GM12878 (cell line): Measurements from ENCODE around the gene PHC2. TPM values are rescaled to one million over a fixed set of nuclear protein-coding genes. Genes with fewer than 3 reads are reported as not detected.

ENCODE experiments used
- ATAC-seq: fragments of 200-7000 bp; cut with Tn5 transposase; 3 replicates; pipeline ENCODE4 v1.9.1; 2020; ENCODE audit warnings: mild to moderate bottlenecking, moderate library complexity
- BruUV-seq: library from RNA; stranded (reverse); fragments of 400-500 nt; replicated peaks from 2 replicates; lab custom pipeline; 2021; lab: Mats Ljungman, UMichigan
- CTCF ChIA-PET: fragments of 300-600 bp; sonication (Branson Sonifier 250); formaldehyde crosslinking; extraction: SDS; loops from one replicate; lab custom pipeline; 2021; ENCODE audit warnings: inconsistent platforms; lab: Yijun Ruan, JAX
- POLR2A ChIA-PET: fragments of 350-600 bp; formaldehyde crosslinking; extraction: SDS; loops from one replicate; lab custom pipeline; 2021; ENCODE audit warnings: inconsistent platforms; lab: Charles Lee
- RAD21 ChIA-PET: fragments of 300-600 bp; sonication (Branson Sonifier 250); formaldehyde crosslinking; loops from one replicate; lab custom pipeline; 2023; ENCODE audit warnings: antibody characterized with exemption; ENCODE audit not compliant: unreplicated experiment; lab: Charles Lee
- SMC1A ChIA-PET: fragments of 300-600 bp; sonication (Branson Sonifier 250); formaldehyde crosslinking; loops from one replicate; lab custom pipeline; 2023; ENCODE audit not compliant: unreplicated experiment, uncharacterized antibody; lab: Charles Lee
- DNase-seq: peaks from one replicate; pipeline ENCODE4 v3.0.0-alpha.2; 2011; ENCODE audit warnings: low read depth, low spot score
- FAIRE-seq: peaks from 3 replicates; lab custom pipeline; 2011; peaks lifted over from hg19 to GRCh38; lab: Jason Lieb, UNC
- H2AFZ ChIP-seq: 2 replicates; pipeline ENCODE4 v1.6.0; 2011; ENCODE audit warnings: low read depth, low read length, control low read depth; ENCODE audit not compliant: control insufficient read depth
- H3K27ac ChIP-seq: 2 replicates; pipeline ENCODE4 v1.5.1; 2011; ENCODE audit warnings: control low read depth; ENCODE audit not compliant: control insufficient read depth, insufficient read depth
- H3K27me3 ChIP-seq, 2 experiments: replicated peaks in 1 of 2; 2 replicates each; pipeline versions ENCODE4 v1.6.0 to v1.6.1; 2011; ENCODE audit warnings: low read length in 1 of 2; ENCODE audit not compliant: control insufficient read depth in 2 of 2, insufficient read depth in 2 of 2
- H3K36me3 ChIP-seq, 2 experiments: 2 replicates each; pipeline ENCODE4 v1.5.1; 2011; ENCODE audit warnings: low read length in 1 of 2; ENCODE audit not compliant: control insufficient read depth in 2 of 2, insufficient read depth in 2 of 2
- H3K4me1 ChIP-seq: 2 replicates; pipeline ENCODE4 v1.6.1; 2011; ENCODE audit warnings: mild to moderate bottlenecking, low read length, moderate library complexity, mixed read lengths; ENCODE audit not compliant: control insufficient read depth, insufficient read depth
- H3K4me2 ChIP-seq: 2 replicates; pipeline ENCODE4 v1.6.0; 2011; ENCODE audit warnings: control low read depth; ENCODE audit not compliant: control insufficient read depth, insufficient read depth
- H3K4me3 ChIP-seq: fragments of 200-600 bp; sonication (generic); 2 replicates; pipeline ENCODE4 v1.5.1; 2016
- H3K79me2 ChIP-seq: 2 replicates; pipeline ENCODE4 v1.6.0; 2011; ENCODE audit warnings: low read length; ENCODE audit not compliant: control insufficient read depth, insufficient read depth
- H3K9ac ChIP-seq: 2 replicates; pipeline ENCODE4 v1.8.0; 2011; ENCODE audit warnings: low read length, control low read depth, mixed read lengths; ENCODE audit not compliant: control insufficient read depth, insufficient read depth
- H3K9me3 ChIP-seq: replicated peaks from 3 replicates; pipeline ENCODE4 v1.5.1; 2011; ENCODE audit warnings: mild to moderate bottlenecking, low read length; ENCODE audit not compliant: control insufficient read depth, insufficient read depth
- H4K20me1 ChIP-seq: 2 replicates; pipeline ENCODE4 v1.6.0; 2011; ENCODE audit not compliant: control insufficient read depth, insufficient read depth
- BMI1 ChIP-seq: fragments of 450-650 bp; IDR thresholded peaks from 2 replicates; pipeline ENCODE4 v1.6.1; 2016; ENCODE audit warnings: mild to moderate bottlenecking, moderate library complexity, borderline replicate concordance
- CEBPB ChIP-seq, 2 experiments: fragments of 150-350 bp in 1 of 2; IDR thresholded peaks; 2 replicates each; pipeline ENCODE4 v1.6.1; 2012 to 2014; ENCODE audit warnings: low read depth in 2 of 2, low read length in 2 of 2, borderline replicate concordance in 1 of 2, inconsistent platforms in 1 of 2
- CHD1 ChIP-seq: IDR thresholded peaks from 2 replicates; pipeline ENCODE4 v1.6.1; 2012; ENCODE audit warnings: low read depth, low read length, improper control_type of control experiment
- ETV6 ChIP-seq, 2 experiments: fragments of 450-650 bp in 1 of 2; IDR thresholded peaks in 1 of 2; conservative IDR thresholded peaks in 1 of 2; 2 replicates each; pipeline ENCODE4 v1.6.1; 2014; ENCODE audit warnings: antibody characterized with exemption in 1 of 2, borderline replicate concordance in 1 of 2, low read depth in 1 of 2, mild to moderate bottlenecking in 1 of 2, moderate library complexity in 1 of 2
- HDGF ChIP-seq: fragments of 450-650 bp; IDR thresholded peaks from 2 replicates; pipeline ENCODE4 v1.6.1; 2016; ENCODE audit warnings: antibody characterized with exemption
- MTA2 ChIP-seq: fragments of 450-650 bp; IDR thresholded peaks from 2 replicates; pipeline ENCODE4 v1.6.1; 2016; ENCODE audit warnings: low read depth, mild to moderate bottlenecking, moderate library complexity
- MXI1 ChIP-seq: fragments of 150-350 bp; IDR thresholded peaks from 2 replicates; pipeline ENCODE4 v1.6.1; 2011; ENCODE audit warnings: low read depth, mild to moderate bottlenecking, inconsistent platforms, low read length, improper control_type of control experiment
- RAD21 ChIP-seq: IDR thresholded peaks from 2 replicates; pipeline ENCODE4 v1.6.1; 2011; ENCODE audit warnings: mild to moderate bottlenecking, low read depth, low read length, moderate library complexity; ENCODE audit not compliant: insufficient read depth
- RFX5 ChIP-seq: IDR thresholded peaks from 2 replicates; pipeline ENCODE4 v1.6.1; 2011; ENCODE audit warnings: low read depth, low read length, improper control_type of control experiment
- SMAD5 ChIP-seq: IDR thresholded peaks from 2 replicates; pipeline ENCODE4 v1.6.1; 2016; ENCODE audit warnings: antibody characterized with exemption, low read depth
- SMC3 ChIP-seq: IDR thresholded peaks from 2 replicates; pipeline ENCODE4 v1.6.1; 2011; ENCODE audit warnings: low read length, improper control_type of control experiment, borderline replicate concordance
- SUZ12 ChIP-seq: fragments of 200-600 bp; sonication (generic); IDR thresholded peaks from one replicate; pipeline ENCODE4 v1.6.1; 2018; ENCODE audit warnings: antibody characterized with exemption, mild to moderate bottlenecking; ENCODE audit not compliant: unreplicated experiment
- TAF1 ChIP-seq: IDR thresholded peaks from 2 replicates; pipeline ENCODE4 v1.6.1; 2011; ENCODE audit warnings: mild to moderate bottlenecking, low read depth, low read length, borderline replicate concordance
- TCF12 ChIP-seq: IDR thresholded peaks from 2 replicates; pipeline ENCODE4 v1.6.1; 2011; ENCODE audit warnings: low read depth, mild to moderate bottlenecking, low read length
- YBX1 ChIP-seq: fragments of 450-650 bp; IDR thresholded peaks from 2 replicates; pipeline ENCODE4 v1.6.1; 2016; ENCODE audit warnings: antibody characterized with exemption
- YY1 ChIP-seq: IDR thresholded peaks from 2 replicates; pipeline ENCODE4 v1.6.1; 2011; ENCODE audit warnings: low read depth, mild to moderate bottlenecking, low read length
- ZNF622 ChIP-seq: fragments of 450-650 bp; IDR thresholded peaks from 2 replicates; pipeline ENCODE4 v1.6.1; 2017; ENCODE audit warnings: mild to moderate bottlenecking, inconsistent platforms
- WGBS: methylation state at CpG from one replicate; pipeline ENCODE4 v1.1.6; 2016; ENCODE audit warnings: low lambda C conversion rate; ENCODE audit not compliant: insufficient replicate concordance, insufficient coverage; ENCODE audit errors: missing lambda C conversion rate; 5-methylcytosine and 5-hydroxymethylcytosine counted together
- in situ Hi-C: fragments of 300-500 bp; cut with MboI; formaldehyde crosslinking; loops from 9 replicates; pipeline ENCODE4 v1.14.3; 2018; ENCODE audit warnings: mixed read lengths
- intact Hi-C: fragments of 100-400 bp; cut with micrococcal nuclease; formaldehyde crosslinking; loops from one replicate; pipeline ENCODE4 v1.14.2; 2022; ENCODE audit not compliant: unreplicated experiment
- polyA plus RNA-seq, 11 experiments: library from polyadenylated mRNA; depleted of rRNA in 4 of 11; unstranded in 6 of 11; stranded (reverse) in 5 of 11; fragments of >200 nt; fragmentation: Nextera tagmentation in 4 of 11; fragmentation: Illumina TruSeq in 1 of 11; extraction: Ambion mirVana in 4 of 11; extraction: Trizol in 1 of 11; gene quantifications; 1 replicate in 1 of 11; 2 replicates in 10 of 11; pipeline versions ENCODE4 v1.2.1 to v1.2.3, GENCODE V29; 2011 to 2016; ENCODE audit warnings: inconsistent platforms in 2 of 11, missing spikeins in 2 of 11, low read depth in 1 of 11
- total RNA-seq, 4 experiments: library from RNA; depleted of rRNA in 3 of 4; stranded (reverse); fragments of >200 nt in 3 of 4; fragmentation: Illumina TruSeq in 1 of 4; extraction: Trizol in 1 of 4; gene quantifications; 2 replicates each; pipeline versions ENCODE4 v1.2.1 to v1.2.3, GENCODE V29; 2013 to 2021
- TF ChIP-seq, protein P1 (sequence below): IDR thresholded peaks from 2 replicates; pipeline ENCODE4 v1.6.1; 2011; ENCODE audit warnings: borderline replicate concordance, low read depth, mild to moderate bottlenecking, moderate library complexity, low read length; ENCODE audit not compliant: insufficient read depth, poor library complexity, severe bottlenecking

PHC2 gene
- total and polyA plus RNA-seq, 10 of the 15 experiments (the other 5 are each of a cell fraction or from before 2014, with no cell fraction given), result 2.0 to 35.9 (median 16.4) TPM

DNA sequence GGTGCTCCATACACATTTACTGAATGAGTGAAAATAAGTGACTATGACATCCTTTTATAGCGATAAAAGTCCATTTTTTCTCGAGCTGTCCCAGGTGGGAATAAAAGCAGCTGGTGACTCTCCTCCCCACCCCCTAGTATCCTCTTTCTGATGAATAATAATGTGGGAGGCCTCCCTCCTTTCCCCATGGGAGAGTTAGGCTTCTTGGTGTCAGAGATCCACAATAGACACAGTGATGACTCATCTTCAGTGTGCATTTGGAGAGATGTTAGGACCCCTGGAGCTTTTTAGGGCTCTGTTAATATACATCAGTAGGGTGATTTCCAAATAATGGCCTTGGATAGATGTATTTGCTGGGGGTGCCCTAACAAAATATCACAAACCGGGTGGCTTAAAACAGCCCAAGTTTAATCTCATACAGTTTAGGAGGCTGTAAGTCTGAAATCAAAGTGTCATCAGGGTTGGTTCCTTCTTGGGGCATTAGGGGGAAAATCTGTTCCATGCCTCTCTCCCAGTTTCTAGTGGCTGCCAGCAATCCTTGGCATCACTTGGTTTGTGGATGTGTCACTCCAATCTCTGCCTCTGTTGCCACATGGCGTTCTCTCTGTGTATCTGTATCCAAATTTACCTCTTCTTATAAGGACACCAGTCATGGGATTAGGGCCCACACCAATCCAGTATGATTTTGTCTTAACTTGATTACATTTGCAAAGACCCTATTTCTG is 4.4 kb upstream of the PHC2 start:
- Histone ChIP-seq H3K9ac (no peak overlapping the region), H3K9me3 (no peaks in the 10 kb centered on the region), H3K4me1 (no peaks in the 10 kb centered on the region), H3K79me2 (no peaks in the 10 kb centered on the region), H3K27ac (no peak overlapping the region), H3K27me3 (peaks cover 0 to 1% of the 10 kb centered on the region in 2 experiments; a peak in 3 of 4 replicates), H4K20me1 (no peaks in the 10 kb centered on the region; the same call in 1 of the 2 replicates), H3K4me3 (no peak overlapping the region), H2AFZ (no peak overlapping the region), H3K36me3 (no peaks in the 10 kb centered on the region), H3K4me2 (no peak overlapping the region)
- ChIA-PET SMC1A (no interaction called here), RAD21 (no interaction called here), CTCF (interaction anchor here (0.5 kb wide), 1 partner anchor 710 kb away, joined by 3 read pairs; no protein-coding TSS in a partner anchor), POLR2A (no interaction called here)
- no peak for ATAC-seq
- no TSS peak for BruUV-seq
- 28% methylated on average over 4 of the region's 4 CpGs for WGBS
- in situ Hi-C loops (no loop called here), intact Hi-C loops (no loop called here)
- DNase-seq, result no peak
- TF ChIP-seq TAF1 (no peak), HDGF (no peak), RAD21 (no peak), ZNF622 (no peak), CHD1 (no peak), CEBPB (IDR thresholded peaks at IDR 0.05; ENCODE audit: borderline replicate concordance in 1 of 2, low read depth in 2 of 2, low read length in 2 of 2) (no peak), YBX1 (no peak), BMI1 (no peak), ETV6 (conservative IDR thresholded peaks at IDR 0.05 in 1 of 2, IDR thresholded peaks at IDR 0.05 in 1 of 2; ENCODE audit: borderline replicate concordance in 1 of 2, low read depth in 1 of 2) (no peak), SMC3 (no peak), MXI1 (no peak), SMAD5 (no peak), TCF12 (no peak), YY1 (no peak), SUZ12 (no peak), RFX5 (no peak), MTA2 (no peak)
- TF ChIP-seq, protein P1, sequence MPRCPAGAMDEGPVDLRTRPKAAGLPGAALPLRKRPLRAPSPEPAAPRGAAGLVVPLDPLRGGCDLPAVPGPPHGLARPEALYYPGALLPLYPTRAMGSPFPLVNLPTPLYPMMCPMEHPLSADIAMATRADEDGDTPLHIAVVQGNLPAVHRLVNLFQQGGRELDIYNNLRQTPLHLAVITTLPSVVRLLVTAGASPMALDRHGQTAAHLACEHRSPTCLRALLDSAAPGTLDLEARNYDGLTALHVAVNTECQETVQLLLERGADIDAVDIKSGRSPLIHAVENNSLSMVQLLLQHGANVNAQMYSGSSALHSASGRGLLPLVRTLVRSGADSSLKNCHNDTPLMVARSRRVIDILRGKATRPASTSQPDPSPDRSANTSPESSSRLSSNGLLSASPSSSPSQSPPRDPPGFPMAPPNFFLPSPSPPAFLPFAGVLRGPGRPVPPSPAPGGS, result no peak
- no peak for FAIRE-seq
